Gastroesophageal sphincter (tissue), 3 donors: ENCODE results near the gene PTGES2.

Source experiments
- EP300 ChIP-seq: sonication (generic); formaldehyde crosslinking; IDR thresholded peaks from one replicate; pipeline ENCODE4 v1.6.1; 2017; ENCODE audit warnings: antibody characterized with exemption, mild to moderate bottlenecking
- POLR2A ChIP-seq, 2 donors: fragments of 450-650 bp; IDR thresholded peaks; one replicate each; pipeline ENCODE4 v1.6.1; 2017; ENCODE audit warnings: antibody characterized with exemption in 2 of 2, mild to moderate bottlenecking in 2 of 2, moderate library complexity in 1 of 2
- TF ChIP-seq, protein P1 (sequence below), 4 experiments: fragments of 200-600 bp in 2 of 4; fragments of 450-650 bp in 2 of 4; sonication (generic) in 1 of 4; IDR thresholded peaks; one replicate each; pipeline ENCODE4 v1.5.1; 2017 to 2019; ENCODE audit warnings: antibody characterized with exemption in 4 of 4, mild to moderate bottlenecking in 2 of 4, moderate library complexity in 2 of 4

DNA sequence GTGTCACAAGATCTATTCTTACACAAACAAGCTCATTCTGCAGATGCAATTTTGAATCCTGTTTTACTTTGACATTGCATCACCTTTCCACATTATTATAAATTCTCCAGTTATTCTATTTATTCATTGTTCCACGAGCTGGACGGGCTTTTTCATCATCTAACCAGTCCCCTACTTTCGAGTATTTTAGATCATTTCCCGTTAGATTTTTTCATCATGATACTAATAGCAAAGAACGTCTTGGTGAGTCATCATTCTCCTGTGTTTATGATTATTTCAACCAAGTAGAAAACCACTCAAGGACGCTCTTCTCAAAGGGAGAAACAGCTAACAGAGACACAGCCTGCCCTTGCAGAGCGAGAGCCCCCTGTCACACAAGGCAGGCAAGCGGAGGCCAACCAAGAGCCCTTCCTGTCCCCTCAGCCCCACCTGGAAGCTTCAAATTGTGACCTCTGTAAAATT lies 47.6 kb upstream of the PTGES2 start:
- TF ChIP-seq, protein P1, sequence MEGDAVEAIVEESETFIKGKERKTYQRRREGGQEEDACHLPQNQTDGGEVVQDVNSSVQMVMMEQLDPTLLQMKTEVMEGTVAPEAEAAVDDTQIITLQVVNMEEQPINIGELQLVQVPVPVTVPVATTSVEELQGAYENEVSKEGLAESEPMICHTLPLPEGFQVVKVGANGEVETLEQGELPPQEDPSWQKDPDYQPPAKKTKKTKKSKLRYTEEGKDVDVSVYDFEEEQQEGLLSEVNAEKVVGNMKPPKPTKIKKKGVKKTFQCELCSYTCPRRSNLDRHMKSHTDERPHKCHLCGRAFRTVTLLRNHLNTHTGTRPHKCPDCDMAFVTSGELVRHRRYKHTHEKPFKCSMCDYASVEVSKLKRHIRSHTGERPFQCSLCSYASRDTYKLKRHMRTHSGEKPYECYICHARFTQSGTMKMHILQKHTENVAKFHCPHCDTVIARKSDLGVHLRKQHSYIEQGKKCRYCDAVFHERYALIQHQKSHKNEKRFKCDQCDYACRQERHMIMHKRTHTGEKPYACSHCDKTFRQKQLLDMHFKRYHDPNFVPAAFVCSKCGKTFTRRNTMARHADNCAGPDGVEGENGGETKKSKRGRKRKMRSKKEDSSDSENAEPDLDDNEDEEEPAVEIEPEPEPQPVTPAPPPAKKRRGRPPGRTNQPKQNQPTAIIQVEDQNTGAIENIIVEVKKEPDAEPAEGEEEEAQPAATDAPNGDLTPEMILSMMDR (IDR thresholded peaks at IDR 0.05): no peak
- TF ChIP-seq POLR2A (IDR thresholded peaks at IDR 0.05): no peak
- no peak for TF ChIP-seq EP300
